ENCODE data around the gene STAT1.

The STAT1 gene

GRCh38 chr2:191015239-191015638, 1.3 kb upstream of the STAT1 start:
- Histone ChIP-seq H4K91ac (ENCODE audit: low read depth, low read length) (no peak overlapping the region), H3K23ac (ENCODE audit: low read length) (no peak overlapping the region), H3K4me2 (ENCODE audit: low read length) (no peak overlapping the region), H2BK12ac (ENCODE audit: low read length) (no peak overlapping the region), H3K9ac (ENCODE audit: low read length) (no peak overlapping the region), H3K4me3 (ENCODE audit: low read depth, low read length) (no peak overlapping the region), H3K79me2 (ENCODE audit: control insufficient read depth, insufficient read depth, low read length, poor library complexity) (peaks cover 6% of the 10 kb centered on the region), H2BK5ac (ENCODE audit: low read depth, low read length, poor library complexity) (no peak overlapping the region), H4K12ac (ENCODE audit: low read depth, low read length) (no peak overlapping the region), H3K27ac (ENCODE audit: low read depth, low read length) (no peak overlapping the region), H3K9me3 (ENCODE audit: insufficient read depth, low read depth, low read length) (no peaks in the 10 kb centered on the region), H3K4me1 (ENCODE audit: control insufficient read depth in 1 of 2, insufficient read depth in 2 of 2, low read length in 2 of 2) (peaks cover 4 to 6% of the 10 kb centered on the region in 2 experiments), H3K79me1 (ENCODE audit: low read length) (peaks cover 7% of the 10 kb centered on the region), H3K14ac (ENCODE audit: low read length) (no peak overlapping the region), H3K18ac (ENCODE audit: low read length) (no peak overlapping the region), H2BK120ac (ENCODE audit: insufficient read depth, low read length, poor library complexity) (no peak overlapping the region), H4K8ac (ENCODE audit: low read depth, low read length) (no peak overlapping the region), H3K4ac (ENCODE audit: low read depth, low read length) (no peak overlapping the region), H3K27me3 (ENCODE audit: insufficient read depth, low read length) (no peaks in the 10 kb centered on the region), H2AK5ac (ENCODE audit: low read length) (no peak overlapping the region), H2AFZ (ENCODE audit: insufficient read depth, low read length, poor library complexity) (no peak overlapping the region), H3K36me3 (ENCODE audit: control insufficient read depth in 1 of 2, insufficient read depth in 2 of 2, low read length in 2 of 2) (peaks cover 3% of the 10 kb centered on the region in 2 experiments)
- WGBS (ENCODE audit: extremely low coverage, insufficient coverage, insufficient read length), result no CpG with 5 or more reads among the region's 2 CpGs
- no peak for DNase-seq

GRCh38 chr2:191014653-191015020, 666 bp upstream of the STAT1 start:
- Histone ChIP-seq H3K23ac (ENCODE audit: low read length) (no peak overlapping the region), H3K14ac (ENCODE audit: low read length) (peak overlapping the region; percentile 56), H3K4ac (ENCODE audit: low read depth, low read length) (no peak overlapping the region), H2BK12ac (ENCODE audit: low read length) (no peak overlapping the region), H3K9me3 (ENCODE audit: insufficient read depth, low read depth, low read length) (no peaks in the 10 kb centered on the region), H4K8ac (ENCODE audit: low read depth, low read length) (peak overlapping the region; percentile 84), H3K27me3 (ENCODE audit: insufficient read depth, low read length) (no peaks in the 10 kb centered on the region), H2BK5ac (ENCODE audit: low read depth, low read length, poor library complexity) (no peak overlapping the region), H2AK5ac (ENCODE audit: low read length) (no peak overlapping the region), H3K4me2 (ENCODE audit: low read length) (peak overlapping the region; percentile 67), H3K4me1 (ENCODE audit: control insufficient read depth in 1 of 2, insufficient read depth in 2 of 2, low read length in 2 of 2) (peaks cover 4 to 6% of the 10 kb centered on the region in 2 experiments), H4K91ac (ENCODE audit: low read depth, low read length) (peak overlapping the region; percentile 57), H2BK120ac (ENCODE audit: insufficient read depth, low read length, poor library complexity) (no peak overlapping the region), H3K79me2 (ENCODE audit: control insufficient read depth, insufficient read depth, low read length, poor library complexity) (peaks cover 6% of the 10 kb centered on the region), H2AFZ (ENCODE audit: insufficient read depth, low read length, poor library complexity) (no peak overlapping the region), H3K18ac (ENCODE audit: low read length) (no peak overlapping the region), H3K4me3 (ENCODE audit: low read depth, low read length) (peak overlapping the region; percentile 55), H3K9ac (ENCODE audit: low read length) (peak overlapping the region; percentile 49), H4K12ac (ENCODE audit: low read depth, low read length) (no peak overlapping the region), H3K79me1 (ENCODE audit: low read length) (peaks cover 7% of the 10 kb centered on the region), H3K27ac (ENCODE audit: low read depth, low read length) (peak overlapping the region; percentile 15), H3K36me3 (ENCODE audit: control insufficient read depth in 1 of 2, insufficient read depth in 2 of 2, low read length in 2 of 2) (peaks cover 3% of the 10 kb centered on the region in 2 experiments)
- WGBS (ENCODE audit: extremely low coverage, insufficient coverage, insufficient read length), result no CpG with 5 or more reads among the region's 4 CpGs
- DNase-seq, result no peak

GRCh38 chr2:191013682-191013931, 364 bp downstream of the STAT1 start:
- H3K27ac ChIP-seq (ENCODE audit: low read depth, low read length), result peak overlapping the region; percentile 53

GRCh38 chr2:191012845-191013681, 908 bp downstream of the STAT1 start:
- H3K27ac ChIP-seq (ENCODE audit: low read depth, low read length), result no peak overlapping the region
- no peak overlapping the region for H4K91ac ChIP-seq (ENCODE audit: low read depth, low read length)
- H4K8ac ChIP-seq (ENCODE audit: low read depth, low read length), result peak overlapping the region; percentile 88
- peaks cover 6% of the 10 kb centered on the region for H3K79me2 ChIP-seq (ENCODE audit: control insufficient read depth, insufficient read depth, low read length, poor library complexity)
- peak overlapping the region; percentile 47 for H3K4ac ChIP-seq (ENCODE audit: low read depth, low read length)
- H4K12ac ChIP-seq (ENCODE audit: low read depth, low read length), result no peak overlapping the region
- peak; percentile 36 to 64 for DNase-seq
- peaks cover 4 to 6% of the 10 kb centered on the region in 2 experiments for H3K4me1 ChIP-seq (ENCODE audit: control insufficient read depth in 1 of 2, insufficient read depth in 2 of 2, low read length in 2 of 2)
- no peaks in the 10 kb centered on the region for H3K9me3 ChIP-seq (ENCODE audit: insufficient read depth, low read depth, low read length)
- H2AK5ac ChIP-seq (ENCODE audit: low read length), result no peak overlapping the region
- peaks cover 7% of the 10 kb centered on the region for H3K79me1 ChIP-seq (ENCODE audit: low read length)
- no peaks in the 10 kb centered on the region for H3K27me3 ChIP-seq (ENCODE audit: insufficient read depth, low read length)
- H3K4me3 ChIP-seq (ENCODE audit: low read depth, low read length), result peak overlapping the region; percentile 93
- H3K36me3 ChIP-seq (ENCODE audit: control insufficient read depth in 1 of 2, insufficient read depth in 2 of 2, low read length in 2 of 2), result peaks cover 3 to 4% of the 10 kb centered on the region in 2 experiments
- H2BK12ac ChIP-seq (ENCODE audit: low read length), result no peak overlapping the region
- H2AFZ ChIP-seq (ENCODE audit: insufficient read depth, low read length, poor library complexity), result peak overlapping the region; percentile 77
- H2BK120ac ChIP-seq (ENCODE audit: insufficient read depth, low read length, poor library complexity), result no peak overlapping the region
- peak overlapping the region; percentile 67 for H3K14ac ChIP-seq (ENCODE audit: low read length)
- peak overlapping the region; percentile 56 for H3K18ac ChIP-seq (ENCODE audit: low read length)
- no CpG with 5 or more reads among the region's 14 CpGs for WGBS (ENCODE audit: extremely low coverage, insufficient coverage, insufficient read length)
- H3K9ac ChIP-seq (ENCODE audit: low read length), result peak overlapping the region; percentile 20
- peak overlapping the region; percentile 84 for H3K4me2 ChIP-seq (ENCODE audit: low read length)
- no peak overlapping the region for H2BK5ac ChIP-seq (ENCODE audit: low read depth, low read length, poor library complexity)
- no peak overlapping the region for H3K23ac ChIP-seq (ENCODE audit: low read length)

More at GRCh38 chr2:191013682-191013931, 364 bp downstream of the STAT1 start:
- peaks cover 4 to 6% of the 10 kb centered on the region in 2 experiments for H3K4me1 ChIP-seq (ENCODE audit: control insufficient read depth in 1 of 2, insufficient read depth in 2 of 2, low read length in 2 of 2)
- no peaks in the 10 kb centered on the region for H3K9me3 ChIP-seq (ENCODE audit: insufficient read depth, low read depth, low read length)
- peak overlapping the region; percentile 87 for H3K18ac ChIP-seq (ENCODE audit: low read length)
- peak overlapping the region; percentile 4 for H2AK5ac ChIP-seq (ENCODE audit: low read length)
- peak overlapping the region; percentile 84 for H4K91ac ChIP-seq (ENCODE audit: low read depth, low read length)
- peak overlapping the region; percentile 86 for H2BK5ac ChIP-seq (ENCODE audit: low read depth, low read length, poor library complexity)
- peak overlapping the region; percentile 93 for H3K4me3 ChIP-seq (ENCODE audit: low read depth, low read length)
- H3K36me3 ChIP-seq (ENCODE audit: control insufficient read depth in 1 of 2, insufficient read depth in 2 of 2, low read length in 2 of 2), result peaks cover 3% of the 10 kb centered on the region in 2 experiments
- H3K9ac ChIP-seq (ENCODE audit: low read length), result peak overlapping the region; percentile 20
- peak overlapping the region; percentile 88 for H4K8ac ChIP-seq (ENCODE audit: low read depth, low read length)
- peak overlapping the region; percentile 97 for H3K14ac ChIP-seq (ENCODE audit: low read length)
- H2BK120ac ChIP-seq (ENCODE audit: insufficient read depth, low read length, poor library complexity), result peak overlapping the region; percentile 91
- peak overlapping the region; percentile 47 for H3K4ac ChIP-seq (ENCODE audit: low read depth, low read length)
- no CpG with 5 or more reads among the region's 14 CpGs for WGBS (ENCODE audit: extremely low coverage, insufficient coverage, insufficient read length)
- H2BK12ac ChIP-seq (ENCODE audit: low read length), result peak overlapping the region; percentile 63
- H3K27me3 ChIP-seq (ENCODE audit: insufficient read depth, low read length), result no peaks in the 10 kb centered on the region
- DNase-seq, result peak in 1 of 2 donors; percentile 42
- H3K79me2 ChIP-seq (ENCODE audit: control insufficient read depth, insufficient read depth, low read length, poor library complexity), result peaks cover 6% of the 10 kb centered on the region
- H3K79me1 ChIP-seq (ENCODE audit: low read length), result peaks cover 7% of the 10 kb centered on the region
- no peak overlapping the region for H3K23ac ChIP-seq (ENCODE audit: low read length)
- H3K4me2 ChIP-seq (ENCODE audit: low read length), result peak overlapping the region; percentile 84
- no peak overlapping the region for H4K12ac ChIP-seq (ENCODE audit: low read depth, low read length)
- peak overlapping the region; percentile 77 for H2AFZ ChIP-seq (ENCODE audit: insufficient read depth, low read length, poor library complexity)

Measured in trophoblast cell (in vitro differentiated cells and primary cell).